SK-N-SH (cell line): Measurements from ENCODE around the gene LSS. TPM values are rescaled to one million over a fixed set of nuclear protein-coding genes. Genes with fewer than 3 reads are reported as not detected.

ENCODE experiments used
- CTCF ChIA-PET: fragments of 300-600, 350-600 bp; formaldehyde crosslinking; extraction: SDS; loops from one replicate; lab custom pipeline; 2021; lab: Yijun Ruan, JAX
- POLR2A ChIA-PET: fragments of 350-600 bp; sonication (Branson Sonifier 250); formaldehyde crosslinking; extraction: SDS; loops from one replicate; lab custom pipeline; 2020; ENCODE audit warnings: antibody characterized with exemption, inconsistent platforms; lab: Yijun Ruan, JAX
- DNase-seq: peaks from one replicate; pipeline ENCODE4 v3.0.0; 2012
- H2AFZ ChIP-seq: fragments of 200-600 bp; sonication (generic); 2 replicates; pipeline ENCODE4 v1.8.1; 2016; ENCODE audit warnings: antibody characterized with exemption, mild to moderate bottlenecking, low read depth
- H3F3A ChIP-seq: fragments of 200-600 bp; sonication (generic); replicated peaks from 2 replicates; pipeline ENCODE3; 2016; ENCODE audit warnings: antibody characterized with exemption, mild to moderate bottlenecking; ENCODE audit not compliant: insufficient read depth
- H3K27ac ChIP-seq, 2 experiments: fragments of 200-500 bp in 1 of 2; fragments of 200-600 bp in 1 of 2; sonication (Bioruptor generic) in 1 of 2; sonication (generic), shearing (Covaris generic) in 1 of 2; 2 replicates each; pipeline versions ENCODE4 v1.5.1 to v1.6.1; 2014 to 2016; ENCODE audit warnings: low read depth in 2 of 2, inconsistent platforms in 1 of 2, low read length in 1 of 2, mild to moderate bottlenecking in 1 of 2, mixed read lengths in 1 of 2
- H3K27me3 ChIP-seq: fragments of 200-600 bp; sonication (generic), shearing (Covaris generic); 2 replicates; pipeline ENCODE4 v1.6.1; 2016; ENCODE audit warnings: mixed run types; ENCODE audit not compliant: insufficient read depth
- H3K36me3 ChIP-seq, 2 experiments: fragments of 200-500 bp in 1 of 2; fragments of 200-600 bp in 1 of 2; sonication (Bioruptor generic) in 1 of 2; sonication (generic) in 1 of 2; replicated peaks in 1 of 2; 2 replicates each; pipeline versions ENCODE3 to v1.5.1; 2014 to 2016; ENCODE audit warnings: low read length in 1 of 2, mild to moderate bottlenecking in 1 of 2; ENCODE audit not compliant: insufficient read depth in 2 of 2, control insufficient read depth in 1 of 2
- H3K4me1 ChIP-seq, 2 experiments: fragments of 200-500 bp in 1 of 2; fragments of 200-600 bp in 1 of 2; sonication (Bioruptor generic) in 1 of 2; sonication (generic), shearing (Covaris generic) in 1 of 2; 2 replicates each; pipeline versions ENCODE4 v1.5.1 to v1.6.1; 2014 to 2016; ENCODE audit warnings: low read depth in 1 of 2, low read length in 1 of 2, mixed run types in 1 of 2; ENCODE audit not compliant: insufficient read depth in 2 of 2, control insufficient read depth in 1 of 2
- H3K4me2 ChIP-seq: fragments of 200-600 bp; sonication (generic), shearing (Covaris generic); 2 replicates; pipeline ENCODE4 v1.6.1; 2017; ENCODE audit warnings: mixed run types
- H3K4me3 ChIP-seq, 2 experiments: fragments of 200-500 bp in 1 of 2; fragments of 200-600 bp in 1 of 2; sonication (Bioruptor generic) in 1 of 2; sonication (generic), shearing (Covaris generic) in 1 of 2; 2 replicates each; pipeline versions ENCODE4 v1.5.1 to v1.8.1; 2014 to 2016; ENCODE audit warnings: low read depth in 2 of 2, inconsistent platforms in 1 of 2, low read length in 1 of 2, mild to moderate bottlenecking in 1 of 2, mixed read lengths in 1 of 2, moderate library complexity in 1 of 2
- H3K79me2 ChIP-seq: fragments of 200-600 bp; sonication (generic); 2 replicates; pipeline ENCODE4 v1.8.1; 2017; ENCODE audit warnings: mild to moderate bottlenecking; ENCODE audit not compliant: insufficient read depth
- H3K9ac ChIP-seq: fragments of 200-600 bp; sonication (generic); 2 replicates; pipeline ENCODE4 v1.6.1; 2017; ENCODE audit warnings: mixed run types
- H3K9me2 ChIP-seq: fragments of 200-600 bp; sonication (generic); 2 replicates; pipeline ENCODE4 v1.6.1; 2017; ENCODE audit warnings: mixed run types
- H3K9me3 ChIP-seq: fragments of 200-600 bp; sonication (generic); 2 replicates; pipeline ENCODE4 v1.6.1; 2017; ENCODE audit warnings: mixed run types, mild to moderate bottlenecking, moderate library complexity
- H4K20me1 ChIP-seq: fragments of 200-600 bp; sonication (generic); 2 replicates; pipeline ENCODE4 v1.6.1; 2017; ENCODE audit warnings: mild to moderate bottlenecking, mixed run types; ENCODE audit not compliant: insufficient read depth
- CHD2 ChIP-seq: fragments of 150-350 bp; IDR thresholded peaks from 2 replicates; pipeline ENCODE4 v1.6.1; 2018; ENCODE audit warnings: low read length; ENCODE audit not compliant: partially characterized antibody
- FOXJ3 ChIP-seq: sonication (generic); formaldehyde crosslinking; IDR thresholded peaks from 2 replicates; pipeline ENCODE4 v1.5.1; 2020; ENCODE audit warnings: mild to moderate bottlenecking, missing genetic modification reagents
- FOXM1 ChIP-seq: IDR thresholded peaks from 2 replicates; pipeline ENCODE4 v1.4.0; 2012; ENCODE audit warnings: low read depth, mild to moderate bottlenecking
- IRF3 ChIP-seq: fragments of 150-350 bp; IDR thresholded peaks from 2 replicates; pipeline ENCODE4 v1.6.1; 2016; ENCODE audit warnings: mild to moderate bottlenecking, low read depth, low read length
- MEF2A ChIP-seq: IDR thresholded peaks from 2 replicates; pipeline ENCODE4 v1.4.0; 2012; ENCODE audit warnings: low read depth, borderline replicate concordance
- MXI1 ChIP-seq: IDR thresholded peaks from 2 replicates; pipeline ENCODE4 v1.6.1; 2012; ENCODE audit warnings: mild to moderate bottlenecking, low read depth, low read length, improper control_type of control experiment
- NFIC ChIP-seq: IDR thresholded peaks from 2 replicates; pipeline ENCODE4 v1.4.0; 2012; ENCODE audit warnings: borderline replicate concordance
- PBX3 ChIP-seq: IDR thresholded peaks from 2 replicates; pipeline ENCODE4; 2012
- POLR2AphosphoS5 ChIP-seq: IDR thresholded peaks from 2 replicates; pipeline ENCODE4 v1.6.1; 2012; ENCODE audit warnings: low read depth, low read length
- RCOR1 ChIP-seq: fragments of 150-350 bp; IDR thresholded peaks from 2 replicates; pipeline ENCODE4 v1.6.1; 2017; ENCODE audit warnings: antibody characterized with exemption, low read length
- RFX5 ChIP-seq: IDR thresholded peaks from 2 replicates; pipeline ENCODE4 v1.6.1; 2012; ENCODE audit warnings: mild to moderate bottlenecking, improper control_type of control experiment, low read length
- SIN3A ChIP-seq: IDR thresholded peaks from 2 replicates; pipeline ENCODE4 v1.6.1; 2012; ENCODE audit warnings: low read depth, mild to moderate bottlenecking, low read length, moderate library complexity, borderline replicate concordance
- TAF1 ChIP-seq: IDR thresholded peaks from 2 replicates; pipeline ENCODE4 v1.6.1; 2012; ENCODE audit warnings: low read depth, mild to moderate bottlenecking, low read length, moderate library complexity, borderline replicate concordance
- TEAD4 ChIP-seq: IDR thresholded peaks from 2 replicates; pipeline ENCODE4 v1.4.0; 2012; ENCODE audit warnings: mild to moderate bottlenecking, borderline replicate concordance; ENCODE audit not compliant: insufficient read depth
- USF1 ChIP-seq: IDR thresholded peaks from 2 replicates; pipeline ENCODE4 v1.4.0; 2012; ENCODE audit warnings: low read depth, borderline replicate concordance
- WGBS: methylation state at CpG from one replicate; pipeline ENCODE4 v1.1.6; 2017; ENCODE audit warnings: low lambda C conversion rate; 5-methylcytosine and 5-hydroxymethylcytosine counted together
- polyA plus RNA-seq, 3 experiments: library from polyadenylated mRNA; depleted of rRNA; stranded (reverse); fragments of >200 nt; gene quantifications; 2 replicates each; pipeline ENCODE4 v1.2.3, GENCODE V29; 2012
- TF ChIP-seq, protein P1 (sequence below): IDR thresholded peaks from 2 replicates; pipeline ENCODE4 v1.4.0; 2012; ENCODE audit warnings: low read depth
- TF ChIP-seq, protein P2 (sequence below): IDR thresholded peaks from 2 replicates; pipeline ENCODE4 v1.6.1; 2012; ENCODE audit warnings: mild to moderate bottlenecking, low read depth, low read length, moderate library complexity
- TF ChIP-seq, protein P3 (sequence below): fragments of 150-350 bp; IDR thresholded peaks from 2 replicates; pipeline ENCODE4 v1.6.1; 2017; ENCODE audit warnings: antibody characterized with exemption, low read length, low read depth, borderline replicate concordance

The LSS gene
- polyA plus RNA-seq, 1 of the 3 experiments (the other 2 are of a cell fraction): 38.7 TPM

- ChIA-PET POLR2A (no interaction called here), CTCF (interaction anchor here (1.8 to 1.9 kb wide), 2 partner anchors 22 to 45 kb away, joined by 4 to 11 read pairs; no protein-coding TSS in a partner anchor)
- Histone ChIP-seq H3K9me2 (no peaks in the 10 kb centered on the region), H3K36me3 (no peaks in the 10 kb centered on the region), H3K79me2 (no peaks in the 10 kb centered on the region), H3K27ac (no peak overlapping the region), H3K4me2 (no peak overlapping the region), H3F3A (no peaks in the 10 kb centered on the region), H2AFZ (no peak overlapping the region), H3K4me1 (peaks cover 0 to 4% of the 10 kb centered on the region in 2 experiments; a peak in 2 of 4 replicates), H4K20me1 (no peaks in the 10 kb centered on the region), H3K9ac (no peak overlapping the region), H3K27me3 (no peaks in the 10 kb centered on the region), H3K9me3 (no peaks in the 10 kb centered on the region), H3K4me3 (no peak overlapping the region)
- no peak for DNase-seq
- 97% methylated on average over 17 of the region's 39 CpGs for WGBS
- TF ChIP-seq MEF2A (no peak), RFX5 (no peak), SIN3A (no peak), PBX3 (no peak), FOXM1 (no peak), POLR2AphosphoS5 (no peak), TEAD4 (no peak), FOXJ3 (CRISPR knock-in tag) (no peak), RCOR1 (no peak), MXI1 (no peak), IRF3 (no peak), USF1 (no peak), TAF1 (no peak), NFIC (no peak), CHD2 (no peak)
- TF ChIP-seq, protein P1, sequence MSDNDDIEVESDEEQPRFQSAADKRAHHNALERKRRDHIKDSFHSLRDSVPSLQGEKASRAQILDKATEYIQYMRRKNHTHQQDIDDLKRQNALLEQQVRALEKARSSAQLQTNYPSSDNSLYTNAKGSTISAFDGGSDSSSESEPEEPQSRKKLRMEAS: no peak
- TF ChIP-seq, protein P2, sequence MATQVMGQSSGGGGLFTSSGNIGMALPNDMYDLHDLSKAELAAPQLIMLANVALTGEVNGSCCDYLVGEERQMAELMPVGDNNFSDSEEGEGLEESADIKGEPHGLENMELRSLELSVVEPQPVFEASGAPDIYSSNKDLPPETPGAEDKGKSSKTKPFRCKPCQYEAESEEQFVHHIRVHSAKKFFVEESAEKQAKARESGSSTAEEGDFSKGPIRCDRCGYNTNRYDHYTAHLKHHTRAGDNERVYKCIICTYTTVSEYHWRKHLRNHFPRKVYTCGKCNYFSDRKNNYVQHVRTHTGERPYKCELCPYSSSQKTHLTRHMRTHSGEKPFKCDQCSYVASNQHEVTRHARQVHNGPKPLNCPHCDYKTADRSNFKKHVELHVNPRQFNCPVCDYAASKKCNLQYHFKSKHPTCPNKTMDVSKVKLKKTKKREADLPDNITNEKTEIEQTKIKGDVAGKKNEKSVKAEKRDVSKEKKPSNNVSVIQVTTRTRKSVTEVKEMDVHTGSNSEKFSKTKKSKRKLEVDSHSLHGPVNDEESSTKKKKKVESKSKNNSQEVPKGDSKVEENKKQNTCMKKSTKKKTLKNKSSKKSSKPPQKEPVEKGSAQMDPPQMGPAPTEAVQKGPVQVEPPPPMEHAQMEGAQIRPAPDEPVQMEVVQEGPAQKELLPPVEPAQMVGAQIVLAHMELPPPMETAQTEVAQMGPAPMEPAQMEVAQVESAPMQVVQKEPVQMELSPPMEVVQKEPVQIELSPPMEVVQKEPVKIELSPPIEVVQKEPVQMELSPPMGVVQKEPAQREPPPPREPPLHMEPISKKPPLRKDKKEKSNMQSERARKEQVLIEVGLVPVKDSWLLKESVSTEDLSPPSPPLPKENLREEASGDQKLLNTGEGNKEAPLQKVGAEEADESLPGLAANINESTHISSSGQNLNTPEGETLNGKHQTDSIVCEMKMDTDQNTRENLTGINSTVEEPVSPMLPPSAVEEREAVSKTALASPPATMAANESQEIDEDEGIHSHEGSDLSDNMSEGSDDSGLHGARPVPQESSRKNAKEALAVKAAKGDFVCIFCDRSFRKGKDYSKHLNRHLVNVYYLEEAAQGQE: no peak
- TF ChIP-seq, protein P3, sequence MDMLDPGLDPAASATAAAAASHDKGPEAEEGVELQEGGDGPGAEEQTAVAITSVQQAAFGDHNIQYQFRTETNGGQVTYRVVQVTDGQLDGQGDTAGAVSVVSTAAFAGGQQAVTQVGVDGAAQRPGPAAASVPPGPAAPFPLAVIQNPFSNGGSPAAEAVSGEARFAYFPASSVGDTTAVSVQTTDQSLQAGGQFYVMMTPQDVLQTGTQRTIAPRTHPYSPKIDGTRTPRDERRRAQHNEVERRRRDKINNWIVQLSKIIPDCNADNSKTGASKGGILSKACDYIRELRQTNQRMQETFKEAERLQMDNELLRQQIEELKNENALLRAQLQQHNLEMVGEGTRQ: no peak
Measured at GRCh38 chr21:46154155-46154954, 74.2 kb downstream of the LSS start.
